HEK293T (cell line): ENCODE data around the gene MBD3L2B.
"Not testable (repeated sequence)": the region's sequence is repeated elsewhere in the genome, so short reads cannot be mapped to it uniquely, and the experiment has no call there.

Experiments
- BHLHE40 ChIP-seq: fragments of 450-650 bp; IDR thresholded peaks from 2 replicates; pipeline ENCODE4 v1.6.1; 2016; ENCODE audit warnings: mild to moderate bottlenecking, moderate library complexity, borderline replicate concordance
- ELF4 ChIP-seq: fragments of 450-650 bp; IDR thresholded peaks from 2 replicates; pipeline ENCODE4 v1.6.1; 2017; ENCODE audit warnings: antibody characterized with exemption
- FOXK2 ChIP-seq: fragments of 450-650 bp; IDR thresholded peaks from 2 replicates; pipeline ENCODE4 v1.6.1; 2016; ENCODE audit warnings: mild to moderate bottlenecking
- L3MBTL2 ChIP-seq: fragments of 450-650 bp; conservative IDR thresholded peaks from 2 replicates; pipeline ENCODE4 v1.6.1; 2016; ENCODE audit warnings: mild to moderate bottlenecking
- NFRKB ChIP-seq: fragments of 450-650 bp; IDR thresholded peaks from 2 replicates; pipeline ENCODE4 v1.6.1; 2016; ENCODE audit warnings: mild to moderate bottlenecking, moderate library complexity
- PKNOX1 ChIP-seq: fragments of 450-650 bp; IDR thresholded peaks from 2 replicates; pipeline ENCODE4 v1.6.1; 2016
- SP1 ChIP-seq: fragments of 450-650 bp; IDR thresholded peaks from 2 replicates; pipeline ENCODE4 v1.6.1; 2017
- SUZ12 ChIP-seq: fragments of 450-650 bp; IDR thresholded peaks from 2 replicates; pipeline ENCODE4 v1.6.1; 2016; ENCODE audit warnings: mild to moderate bottlenecking
- ZNF384 ChIP-seq: fragments of 450-650 bp; IDR thresholded peaks from 2 replicates; pipeline ENCODE4 v1.6.1; 2016

- not testable (repeated sequence) for TF ChIP-seq SP1, SUZ12, FOXK2, PKNOX1, L3MBTL2, NFRKB, ELF4, BHLHE40, ZNF384
Measured at GRCh38 chr19:7052896-7053295, 31.7 kb upstream of the MBD3L2B start.
